GM10266 (cell line): ENCODE results near the gene EPB41L3.
"Not testable (repeated sequence)": the region's sequence is repeated elsewhere in the genome, so short reads cannot be mapped to it uniquely, and the experiment has no call there.

Experiments
- DNase-seq: peaks from one replicate; pipeline ENCODE4 v3.0.0; 2012; ENCODE audit errors: extremely low spot score
- CTCF ChIP-seq: IDR thresholded peaks from 2 replicates; pipeline ENCODE4 v1.5.1; 2012; ENCODE audit warnings: mild to moderate bottlenecking, low read depth; ENCODE audit not compliant: control insufficient read depth, insufficient read depth; ENCODE audit errors: missing control alignments

The EPB41L3 gene

GRCh38 chr18:5574843-5575242 is 31.0 kb upstream of the EPB41L3 start:
- TF ChIP-seq CTCF = no peak
- no peak for DNase-seq

- DNase-seq = no peak
- TF ChIP-seq CTCF = no peak
These were observed 27.9 kb upstream of the EPB41L3 start for GRCh38 chr18:5571666-5572065.

GRCh38 chr18:5570613-5571012 is 26.8 kb upstream of the EPB41L3 start:
- DNase-seq = not testable (repeated sequence)

- TF ChIP-seq CTCF = no peak
- no peak for DNase-seq
These were observed 24.6 kb upstream of the EPB41L3 start for GRCh38 chr18:5568416-5568815.

GRCh38 chr18:5558851-5559250 is 15.1 kb upstream of the EPB41L3 start:
- no peak for DNase-seq
- TF ChIP-seq CTCF = no peak

- DNase-seq = no peak
- no peak for TF ChIP-seq CTCF
These were observed 12.6 kb upstream of the EPB41L3 start for GRCh38 chr18:5556310-5556974.

- TF ChIP-seq CTCF = no peak
These were observed 10.8 kb upstream of the EPB41L3 start for GRCh38 chr18:5554629-5555028.

GRCh38 chr18:5546660-5547059 is 2.9 kb upstream of the EPB41L3 start:
- DNase-seq = peak; percentile 26
- no peak for TF ChIP-seq CTCF

More at GRCh38 chr18:5554629-5555028, 10.8 kb upstream of the EPB41L3 start:
- no peak for DNase-seq
